ENCODE results near the gene NOL4L.

Gene NOL4L

DNA sequence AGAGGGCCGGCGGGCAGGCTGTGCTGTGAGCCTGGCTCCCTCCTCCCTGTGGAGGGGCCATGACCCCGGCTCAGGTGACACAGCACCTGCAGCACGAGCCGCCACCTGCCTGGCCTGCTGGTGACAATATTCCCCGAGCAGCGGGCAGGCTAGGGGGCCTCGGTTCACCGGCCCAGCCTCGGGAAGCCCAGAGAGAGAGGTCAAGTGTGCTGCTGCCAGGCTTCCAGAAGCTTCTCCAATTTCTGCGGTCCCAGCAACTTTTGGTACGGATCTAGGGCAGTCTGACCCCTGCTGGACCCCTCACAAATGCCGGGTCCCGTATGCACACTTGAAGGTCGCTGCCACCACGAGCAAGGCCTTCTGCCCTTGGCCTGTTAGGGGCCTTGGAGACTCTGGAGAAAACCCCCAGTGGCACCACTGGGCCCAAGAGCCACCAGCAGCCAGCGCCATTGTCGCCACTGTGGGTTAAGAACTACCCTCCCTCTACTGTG is 38.6 kb upstream of the NOL4L start:
- H3K27me3 ChIP-seq (ENCODE audit: control insufficient read depth in 1 of 2, insufficient read depth in 2 of 2, low read length in 2 of 2): peaks cover 0 to 12% of the 10 kb centered on the region in 2 donors
- no peak overlapping the region for H3K4me3 ChIP-seq (ENCODE audit: low read depth in 1 of 2, low read length in 2 of 2)
- H3K9ac ChIP-seq (ENCODE audit: low read length): no peak overlapping the region
- H3K27ac ChIP-seq (ENCODE audit: low read depth, low read length): no peak overlapping the region
- no peaks in the 10 kb centered on the region for H3K9me3 ChIP-seq (ENCODE audit: low read length)
- no peaks in the 10 kb centered on the region for H3K36me3 ChIP-seq (ENCODE audit: insufficient read depth, low read length)
- H3K4me1 ChIP-seq (ENCODE audit: insufficient read depth, low read length): peaks cover 7% of the 10 kb centered on the region

DNA sequence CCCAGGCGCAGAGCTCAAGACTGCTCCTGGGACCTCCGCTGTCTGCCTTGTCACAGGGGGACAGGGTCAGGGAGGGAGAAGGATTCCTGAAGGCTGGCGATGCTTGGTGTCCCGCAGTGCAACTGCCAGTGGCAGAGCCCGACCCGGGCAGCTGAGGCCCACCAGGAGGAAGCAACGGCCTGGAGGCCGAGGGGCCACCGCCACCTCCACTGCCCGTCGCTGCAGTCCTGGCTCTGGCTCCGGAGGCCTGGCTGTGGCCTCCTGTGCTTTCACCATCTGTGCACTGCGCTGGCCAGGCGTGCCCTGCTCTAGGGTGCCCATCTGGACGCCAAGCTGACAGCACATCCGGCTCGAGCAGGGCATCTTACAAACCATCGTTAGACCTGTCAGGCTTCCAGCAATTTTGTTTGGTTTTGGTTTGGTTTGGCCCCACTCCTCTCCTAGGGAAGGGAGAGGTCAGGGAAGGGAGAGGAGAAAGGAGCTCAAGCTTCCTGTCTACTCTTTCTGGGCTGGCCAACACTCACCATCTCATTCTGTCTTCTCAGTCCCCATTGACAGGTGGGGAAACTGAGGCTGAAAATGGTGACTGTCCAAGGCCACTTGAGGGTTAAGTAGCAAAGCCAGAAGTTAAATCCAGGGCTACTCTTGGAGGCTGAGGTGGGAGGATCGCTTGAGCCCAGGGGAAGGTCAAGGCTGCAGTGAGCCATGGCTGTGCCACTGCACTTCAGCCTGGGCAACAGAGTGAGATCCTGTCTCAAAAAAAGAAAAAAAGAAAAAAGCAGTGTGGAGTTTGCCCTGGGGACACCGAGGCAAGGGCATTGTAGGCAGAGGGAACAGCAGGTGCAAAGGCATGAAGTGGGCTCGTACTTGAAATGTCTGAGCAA is 37.7 kb upstream of the NOL4L start:
- no peaks in the 10 kb centered on the region for H3K9me3 ChIP-seq (ENCODE audit: low read length)
- H3K4me3 ChIP-seq (ENCODE audit: low read depth in 1 of 2, low read length in 2 of 2): no peak overlapping the region
- H3K27ac ChIP-seq (ENCODE audit: low read depth, low read length): no peak overlapping the region
- no peaks in the 10 kb centered on the region for H3K36me3 ChIP-seq (ENCODE audit: insufficient read depth, low read length)
- peaks cover 0 to 12% of the 10 kb centered on the region in 2 donors for H3K27me3 ChIP-seq (ENCODE audit: control insufficient read depth in 1 of 2, insufficient read depth in 2 of 2, low read length in 2 of 2)
- peaks cover 5% of the 10 kb centered on the region for H3K4me1 ChIP-seq (ENCODE audit: insufficient read depth, low read length)
- no peak overlapping the region for H3K9ac ChIP-seq (ENCODE audit: low read length)

DNA sequence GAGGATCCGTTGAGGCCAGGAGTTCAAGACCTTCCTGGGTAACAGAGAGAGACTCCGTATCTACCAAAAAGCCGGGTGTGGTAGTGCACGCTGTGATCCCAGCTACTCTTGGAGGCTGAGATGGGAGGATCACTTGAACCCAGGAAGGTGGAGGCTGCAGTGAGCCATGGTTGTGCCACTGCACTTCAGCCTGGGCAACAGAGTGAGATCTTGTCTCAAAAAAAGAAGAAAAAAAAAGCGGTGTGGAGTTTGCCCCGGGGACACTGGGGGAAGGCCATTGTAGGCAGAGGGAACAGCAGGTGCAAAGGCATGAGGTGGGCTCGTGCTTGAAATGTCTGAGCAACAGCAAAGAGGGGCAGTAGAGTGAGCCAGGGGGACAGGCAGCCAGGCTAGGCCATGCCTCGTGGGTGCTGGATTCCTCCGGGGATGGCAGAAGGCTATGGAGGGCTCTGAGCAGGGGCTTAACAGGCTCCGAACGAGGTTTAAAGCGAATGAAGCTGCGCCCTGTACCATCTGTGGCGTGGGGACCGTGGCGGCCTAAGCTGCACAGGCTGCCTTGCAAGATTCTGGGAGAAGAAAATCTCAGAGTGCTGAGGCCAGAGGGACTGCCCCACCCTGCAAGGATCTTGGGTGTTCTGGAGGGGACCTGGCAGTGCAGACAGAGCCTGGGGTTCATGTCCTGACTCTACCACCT is 36.9 kb upstream of the NOL4L start:
- no peak overlapping the region for H3K27ac ChIP-seq (ENCODE audit: low read depth, low read length)
- no peaks in the 10 kb centered on the region for H3K9me3 ChIP-seq (ENCODE audit: low read length)
- no peak overlapping the region for H3K4me3 ChIP-seq (ENCODE audit: low read depth in 1 of 2, low read length in 2 of 2)
- H3K36me3 ChIP-seq (ENCODE audit: insufficient read depth, low read length): no peaks in the 10 kb centered on the region
- H3K9ac ChIP-seq (ENCODE audit: low read length): no peak overlapping the region
- no peaks in the 10 kb centered on the region for H3K4me1 ChIP-seq (ENCODE audit: insufficient read depth, low read length)
- peaks cover 0 to 8% of the 10 kb centered on the region in 2 donors for H3K27me3 ChIP-seq (ENCODE audit: control insufficient read depth in 1 of 2, insufficient read depth in 2 of 2, low read length in 2 of 2)

DNA sequence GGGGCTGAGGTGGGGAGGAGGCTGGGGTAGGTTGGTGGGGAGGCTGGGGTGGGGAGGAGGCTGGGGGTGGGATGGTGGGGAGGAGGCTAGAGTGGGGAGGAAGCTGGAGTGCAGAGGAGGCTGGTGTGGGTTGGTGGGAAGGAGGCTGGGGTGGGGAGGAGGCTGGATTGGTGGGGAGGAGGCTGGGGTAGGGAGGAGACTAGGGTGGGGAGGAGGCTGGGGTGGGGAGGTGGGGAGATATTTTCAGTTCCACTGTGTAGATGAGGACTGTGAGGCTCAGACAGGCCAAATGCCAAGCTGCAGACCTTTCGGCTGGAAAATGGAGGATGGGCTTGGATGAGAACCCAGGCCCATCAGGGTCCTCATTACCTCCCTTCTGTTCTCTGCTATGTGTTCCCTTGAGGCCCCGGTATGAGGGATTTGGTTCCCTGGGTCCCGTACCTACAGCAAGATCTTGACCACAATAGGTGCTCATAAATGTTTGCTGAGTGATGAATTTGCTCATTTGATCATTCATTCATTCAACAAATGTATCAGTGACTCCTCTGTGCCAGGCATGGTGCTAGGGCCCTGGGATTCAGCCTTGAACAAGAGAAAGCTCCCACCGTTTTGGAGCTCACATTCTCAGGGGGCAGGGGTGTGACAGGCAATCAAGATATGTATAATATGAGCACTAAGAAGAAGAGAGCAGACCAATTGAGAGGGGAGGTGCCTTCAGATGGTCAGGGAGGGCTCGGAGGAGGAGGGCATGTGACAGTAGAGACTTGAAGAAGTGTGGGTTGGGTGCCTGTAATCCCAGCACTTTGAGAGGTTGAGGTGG is 36.1 kb upstream of the NOL4L start:
- Histone ChIP-seq H3K9ac (ENCODE audit: low read length) (no peak overlapping the region), H3K4me3 (ENCODE audit: low read depth in 1 of 2, low read length in 2 of 2) (no peak overlapping the region), H3K27me3 (ENCODE audit: control insufficient read depth in 1 of 2, insufficient read depth in 2 of 2, low read length in 2 of 2) (peaks cover 0 to under 1% of the 10 kb centered on the region in 2 donors), H3K27ac (ENCODE audit: low read depth, low read length) (no peak overlapping the region), H3K36me3 (ENCODE audit: insufficient read depth, low read length) (no peaks in the 10 kb centered on the region), H3K9me3 (ENCODE audit: low read length) (no peaks in the 10 kb centered on the region), H3K4me1 (ENCODE audit: insufficient read depth, low read length) (no peaks in the 10 kb centered on the region)

DNA sequence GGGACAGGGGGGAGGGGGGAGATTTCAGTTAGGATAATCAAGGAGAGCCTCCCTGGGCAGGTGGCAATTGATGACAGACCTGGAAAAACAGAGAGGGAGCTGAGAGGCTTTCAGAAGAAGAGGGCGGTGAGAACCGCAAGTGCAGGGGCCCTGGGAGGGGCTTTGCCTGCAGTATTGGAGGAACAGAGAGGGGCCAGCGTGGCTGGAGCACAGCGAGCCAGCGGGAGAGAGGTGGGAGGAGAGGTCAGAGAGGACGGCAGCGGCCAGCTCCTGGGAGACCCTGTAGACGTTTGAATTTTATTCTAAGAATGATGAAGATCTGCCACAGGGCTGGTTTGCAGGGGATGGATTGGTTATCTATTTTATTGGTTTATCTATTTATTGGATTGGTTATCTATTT is 34.5 kb upstream of the NOL4L start:
- no peak overlapping the region for H3K9ac ChIP-seq (ENCODE audit: low read length)
- H3K9me3 ChIP-seq (ENCODE audit: low read length): no peaks in the 10 kb centered on the region
- no peak overlapping the region for H3K4me3 ChIP-seq (ENCODE audit: low read depth in 1 of 2, low read length in 2 of 2)
- no peaks in the 10 kb centered on the region for H3K4me1 ChIP-seq (ENCODE audit: insufficient read depth, low read length)
- H3K27me3 ChIP-seq (ENCODE audit: control insufficient read depth in 1 of 2, insufficient read depth in 2 of 2, low read length in 2 of 2): no peaks in the 10 kb centered on the region
- no peaks in the 10 kb centered on the region for H3K36me3 ChIP-seq (ENCODE audit: insufficient read depth, low read length)
- H3K27ac ChIP-seq (ENCODE audit: low read depth, low read length): no peak overlapping the region

DNA sequence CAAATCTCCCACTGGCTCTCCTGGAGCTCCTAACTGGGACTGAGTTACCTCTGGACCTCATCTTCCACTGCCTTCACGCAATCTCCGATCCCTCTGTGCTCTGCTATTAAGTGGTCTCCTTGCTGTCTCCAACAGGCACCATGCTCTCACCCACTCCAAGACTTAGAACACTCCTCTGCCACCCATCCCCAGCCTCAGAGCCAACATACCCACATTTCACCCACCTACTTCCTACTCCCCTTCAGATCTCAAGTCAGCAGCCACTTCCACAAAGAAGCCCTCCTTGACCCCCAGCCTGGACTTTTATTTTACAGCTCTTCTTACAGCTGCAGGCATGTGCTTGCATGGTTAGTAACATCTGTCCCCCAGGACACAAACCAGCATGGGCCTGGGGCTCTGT is 29.6 kb upstream of the NOL4L start:
- Histone ChIP-seq H3K9ac (ENCODE audit: low read length) (no peak overlapping the region), H3K9me3 (ENCODE audit: low read length) (no peaks in the 10 kb centered on the region), H3K4me3 (ENCODE audit: low read depth in 1 of 2, low read length in 2 of 2) (no peak overlapping the region), H3K27me3 (ENCODE audit: control insufficient read depth in 1 of 2, insufficient read depth in 2 of 2, low read length in 2 of 2) (no peaks in the 10 kb centered on the region), H3K4me1 (ENCODE audit: insufficient read depth, low read length) (no peaks in the 10 kb centered on the region), H3K36me3 (ENCODE audit: insufficient read depth, low read length) (no peaks in the 10 kb centered on the region), H3K27ac (ENCODE audit: low read depth, low read length) (no peak overlapping the region)

DNA sequence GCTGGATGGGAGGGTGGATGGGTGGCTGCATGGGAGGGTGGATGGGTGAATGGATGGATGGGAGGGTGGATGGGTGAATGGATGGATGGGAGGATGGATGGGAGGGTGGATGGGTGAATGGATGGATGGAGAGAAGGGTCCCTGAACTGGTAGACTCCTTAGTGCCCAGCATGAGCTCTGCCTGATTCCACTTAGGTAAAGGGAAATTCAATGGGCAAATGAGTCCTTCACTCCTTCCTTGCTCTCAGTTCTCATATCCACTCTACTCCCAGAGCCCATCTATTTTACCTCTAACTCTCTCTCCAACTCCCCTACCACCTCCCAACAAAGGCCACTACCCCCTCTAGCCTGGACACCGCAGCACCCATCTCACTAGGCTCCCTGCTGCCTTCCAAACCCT is 29.2 kb upstream of the NOL4L start:
- Histone ChIP-seq H3K9ac (ENCODE audit: low read length) (no peak overlapping the region), H3K4me3 (ENCODE audit: low read depth in 1 of 2, low read length in 2 of 2) (no peak overlapping the region), H3K27ac (ENCODE audit: low read depth, low read length) (no peak overlapping the region), H3K36me3 (ENCODE audit: insufficient read depth, low read length) (no peaks in the 10 kb centered on the region), H3K27me3 (ENCODE audit: control insufficient read depth in 1 of 2, insufficient read depth in 2 of 2, low read length in 2 of 2) (no peaks in the 10 kb centered on the region), H3K4me1 (ENCODE audit: insufficient read depth, low read length) (no peaks in the 10 kb centered on the region), H3K9me3 (ENCODE audit: low read length) (no peaks in the 10 kb centered on the region)

DNA sequence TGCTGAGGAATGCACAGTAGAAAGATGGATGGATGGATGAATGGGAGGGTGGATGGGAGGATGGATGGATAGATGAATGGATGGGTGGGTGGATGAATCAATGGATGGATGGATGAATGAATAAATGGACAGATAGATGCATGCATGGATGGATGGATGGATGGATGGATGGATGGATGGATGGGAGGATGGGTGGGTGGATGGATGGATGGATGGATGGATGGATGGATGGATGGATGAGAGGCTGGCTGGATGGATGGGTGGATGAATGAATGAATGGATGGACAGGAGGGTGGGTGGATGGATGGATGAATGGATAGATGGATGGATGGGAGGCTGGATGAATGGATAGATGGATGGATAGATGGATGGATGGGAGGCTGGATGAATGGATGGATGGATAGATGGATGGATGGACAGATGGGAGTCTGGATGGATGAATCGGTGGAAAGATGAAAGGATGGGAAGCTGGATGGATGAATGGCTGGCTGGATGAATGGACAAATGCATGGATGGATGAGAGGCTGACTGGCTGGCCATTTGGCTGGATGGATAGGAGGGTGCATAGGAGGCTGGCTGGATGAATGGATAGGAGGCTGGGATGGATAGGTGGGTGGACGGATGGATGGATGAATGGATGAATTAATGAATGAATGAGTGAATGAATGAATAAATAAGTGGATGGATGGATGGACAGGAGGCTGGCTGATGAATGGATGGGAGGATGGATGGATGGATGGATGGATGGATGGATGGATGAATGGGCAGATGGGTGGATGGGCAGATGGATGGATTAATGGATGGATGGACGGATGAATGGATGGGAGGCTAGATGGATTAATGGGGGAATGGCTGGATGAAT is 28.3 kb upstream of the NOL4L start:
- no peaks in the 10 kb centered on the region for H3K27me3 ChIP-seq (ENCODE audit: control insufficient read depth in 1 of 2, insufficient read depth in 2 of 2, low read length in 2 of 2)
- H3K4me1 ChIP-seq (ENCODE audit: insufficient read depth, low read length): no peaks in the 10 kb centered on the region
- H3K9ac ChIP-seq (ENCODE audit: low read length): no peak overlapping the region
- H3K27ac ChIP-seq (ENCODE audit: low read depth, low read length): no peak overlapping the region
- no peaks in the 10 kb centered on the region for H3K36me3 ChIP-seq (ENCODE audit: insufficient read depth, low read length)
- H3K9me3 ChIP-seq (ENCODE audit: low read length): no peaks in the 10 kb centered on the region
- no peak overlapping the region for H3K4me3 ChIP-seq (ENCODE audit: low read depth in 1 of 2, low read length in 2 of 2)

DNA sequence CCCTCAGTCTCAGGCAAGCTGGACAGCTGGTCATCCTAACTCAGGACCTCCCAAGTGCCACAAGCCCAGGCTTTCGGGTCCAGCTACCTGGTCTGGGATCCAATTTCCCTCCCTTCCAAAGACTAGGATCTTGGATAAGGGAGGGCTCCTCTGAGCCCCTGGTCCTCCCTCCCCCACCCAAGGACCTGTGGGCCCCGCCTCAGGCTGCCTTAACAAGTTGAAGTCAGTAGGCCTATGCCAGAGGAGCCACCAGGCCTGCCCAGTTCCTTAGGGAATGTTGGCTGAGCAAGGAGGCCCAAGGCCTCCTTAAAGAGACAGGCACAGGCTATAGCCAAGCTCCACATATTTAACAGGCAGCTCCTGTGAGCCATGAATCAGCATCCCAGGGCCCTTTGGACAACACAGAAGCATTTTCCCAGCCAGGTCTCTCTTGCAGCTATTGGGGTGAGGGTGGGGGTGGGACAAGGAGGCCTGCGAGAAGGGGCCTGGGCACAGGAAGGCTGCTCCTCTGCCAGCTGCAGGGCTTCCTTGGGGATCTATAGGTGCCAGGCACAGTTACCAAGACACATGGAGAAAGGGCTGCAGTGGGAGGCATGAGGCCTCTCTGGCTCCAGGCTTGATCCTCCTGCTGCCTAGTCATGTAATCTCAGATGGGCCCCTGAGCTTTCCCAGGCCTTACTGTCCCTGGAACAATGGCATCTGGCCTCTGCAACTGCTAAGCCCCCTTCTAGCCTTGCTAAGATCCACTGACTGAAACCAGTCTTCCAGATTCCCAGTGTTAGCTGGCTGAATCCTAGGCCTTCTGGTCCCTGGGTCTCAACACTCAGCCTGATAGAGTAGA is 27.4 kb upstream of the NOL4L start:
- Histone ChIP-seq H3K4me3 (ENCODE audit: low read depth in 1 of 2, low read length in 2 of 2) (no peak overlapping the region), H3K27me3 (ENCODE audit: control insufficient read depth in 1 of 2, insufficient read depth in 2 of 2, low read length in 2 of 2) (no peaks in the 10 kb centered on the region)

DNA sequence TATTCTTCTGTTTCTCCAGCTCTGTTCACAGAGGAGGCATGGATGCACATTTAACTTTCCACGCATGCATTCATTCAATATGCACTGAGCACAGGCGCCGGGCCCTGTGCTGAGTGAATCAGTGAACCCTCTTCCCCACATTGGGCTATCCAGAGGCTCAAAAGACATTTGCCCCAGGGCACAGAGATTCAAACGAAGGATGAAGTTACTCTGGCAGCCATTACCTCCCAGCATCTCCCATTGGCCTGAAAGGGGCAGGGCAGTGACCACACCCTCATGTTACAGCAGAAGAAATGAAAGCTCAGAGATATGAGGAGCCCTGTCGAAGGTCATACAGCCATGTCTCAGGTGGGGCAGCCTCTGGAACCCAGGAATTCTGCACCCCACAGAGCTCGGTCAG is 26.7 kb upstream of the NOL4L start:
- Histone ChIP-seq H3K9me3 (ENCODE audit: low read length) (no peaks in the 10 kb centered on the region), H3K27me3 (ENCODE audit: control insufficient read depth in 1 of 2, insufficient read depth in 2 of 2, low read length in 2 of 2) (no peaks in the 10 kb centered on the region), H3K27ac (ENCODE audit: low read depth, low read length) (no peak overlapping the region), H3K36me3 (ENCODE audit: insufficient read depth, low read length) (no peaks in the 10 kb centered on the region), H3K9ac (ENCODE audit: low read length) (no peak overlapping the region), H3K4me3 (ENCODE audit: low read depth in 1 of 2, low read length in 2 of 2) (no peak overlapping the region), H3K4me1 (ENCODE audit: insufficient read depth, low read length) (no peaks in the 10 kb centered on the region)

More for the DNA sequence above, 27.4 kb upstream of the NOL4L start:
- Histone ChIP-seq H3K27ac (ENCODE audit: low read depth, low read length) (no peak overlapping the region), H3K4me1 (ENCODE audit: insufficient read depth, low read length) (no peaks in the 10 kb centered on the region), H3K9me3 (ENCODE audit: low read length) (no peaks in the 10 kb centered on the region), H3K9ac (ENCODE audit: low read length) (no peak overlapping the region), H3K36me3 (ENCODE audit: insufficient read depth, low read length) (no peaks in the 10 kb centered on the region)
